Hematopoietic multipotent progenitor cell treated with erythropoietin and hydrocortisone succinate and interleukin-3 and kit ligand, for 17 days (in vitro differentiated cells): ENCODE measurements around the gene ESD.
A peak's percentile ranks its signal among the peaks of the same experiment; 100 is the strongest.
"Not testable (repeated sequence)": the region's sequence is repeated elsewhere in the genome, so short reads cannot be mapped to it uniquely, and the experiment has no call there.

Source experiments
- DNase-seq: peaks from one replicate; pipeline ENCODE4 v3.0.0-alpha.2; 2015; ENCODE audit warnings: low spot score

Gene ESD, protein sequence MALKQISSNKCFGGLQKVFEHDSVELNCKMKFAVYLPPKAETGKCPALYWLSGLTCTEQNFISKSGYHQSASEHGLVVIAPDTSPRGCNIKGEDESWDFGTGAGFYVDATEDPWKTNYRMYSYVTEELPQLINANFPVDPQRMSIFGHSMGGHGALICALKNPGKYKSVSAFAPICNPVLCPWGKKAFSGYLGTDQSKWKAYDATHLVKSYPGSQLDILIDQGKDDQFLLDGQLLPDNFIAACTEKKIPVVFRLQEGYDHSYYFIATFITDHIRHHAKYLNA

DNA sequence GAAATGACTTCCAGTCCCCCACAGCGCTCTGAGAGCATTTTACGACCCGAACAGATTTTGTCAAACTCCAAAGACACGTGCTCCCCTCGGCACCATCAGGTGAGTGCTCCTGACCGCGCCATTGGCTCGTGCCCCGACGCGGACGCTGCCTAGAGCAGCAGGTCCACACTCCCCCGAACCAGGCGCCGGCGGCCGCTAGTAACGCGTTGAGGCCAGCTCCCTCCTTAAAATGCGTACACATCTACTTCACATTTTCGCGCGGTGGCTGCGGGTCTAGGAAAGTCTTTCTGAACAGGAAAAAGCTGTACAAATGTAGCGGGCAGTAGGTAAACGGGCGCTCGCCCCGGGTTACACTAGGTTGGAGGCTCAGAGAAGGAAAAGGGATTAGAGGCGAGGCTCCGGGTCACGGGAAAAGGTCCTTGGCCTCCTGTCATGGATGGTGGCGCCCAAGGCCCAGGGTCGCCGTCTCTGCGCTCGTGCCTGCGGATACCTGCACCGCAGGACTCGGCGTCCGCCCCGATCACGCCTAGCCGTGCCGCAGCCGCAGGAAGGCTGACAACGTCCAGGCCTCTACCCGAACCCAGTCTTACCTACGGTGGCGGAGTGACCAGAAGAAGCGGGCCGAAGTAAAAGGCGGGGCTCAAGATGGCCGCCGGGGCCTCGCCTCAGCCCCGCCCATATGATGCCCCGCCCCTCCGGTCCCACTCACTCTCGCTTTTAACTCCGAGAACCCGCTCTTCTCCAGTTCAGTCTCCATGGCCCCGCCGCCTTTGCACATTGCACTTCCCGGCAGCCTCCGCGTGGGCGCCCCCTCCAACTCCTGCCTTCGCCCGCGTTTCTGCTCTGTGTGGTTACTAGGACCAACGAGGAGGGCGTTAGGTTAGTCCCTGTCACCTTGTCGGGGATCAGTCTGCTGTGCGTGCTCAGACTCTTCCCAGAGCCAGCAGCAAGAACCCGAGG, at the start of gene ESD:
TSS of gene ESD (minus strand) at position 647 of the 960 bp plus-strand sequence. CDS start 5,748 bp downstream, outside the sequence.
- DNase-seq, result peak; percentile 72

DNA sequence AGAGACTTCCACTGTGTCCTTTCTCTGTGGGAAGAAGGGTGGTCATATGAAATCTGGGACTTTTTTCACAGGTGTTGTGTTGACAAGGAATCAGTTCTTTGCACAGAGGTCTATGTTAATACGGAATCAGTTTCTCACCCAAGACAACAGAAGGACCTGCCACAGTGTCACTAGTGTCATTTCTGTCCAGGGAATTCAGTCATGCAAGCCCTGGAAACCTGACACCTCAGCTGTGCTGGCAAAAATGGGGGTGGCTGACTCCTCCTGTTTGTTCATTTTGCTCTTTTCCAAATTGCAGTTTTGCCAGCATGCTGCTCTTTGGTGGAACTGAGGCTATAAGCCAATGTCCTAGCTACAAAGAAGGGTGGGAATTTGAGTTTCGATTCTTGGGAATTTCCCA, 49.8 kb upstream of the ESD start:
- DNase-seq, result no peak

DNA sequence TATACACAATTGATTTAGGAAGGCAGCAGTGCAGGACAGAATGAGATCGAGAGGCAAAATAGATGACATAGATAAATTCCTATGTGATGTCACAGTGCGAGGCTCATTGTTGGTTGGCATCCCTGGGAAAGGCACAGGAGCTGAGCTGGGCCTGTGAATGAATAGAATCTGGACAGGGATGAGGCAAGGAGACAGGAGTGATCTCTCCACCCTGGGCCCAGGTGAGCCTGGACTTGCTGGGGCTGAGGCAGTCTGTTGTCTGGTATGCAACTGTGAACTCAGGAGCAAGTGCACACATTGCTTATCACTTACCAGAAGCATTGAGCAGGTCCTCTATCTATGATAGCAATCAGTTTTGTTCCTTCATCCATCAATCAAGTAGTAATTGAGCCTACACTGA, 48.2 kb upstream of the ESD start:
- DNase-seq, result no peak

DNA sequence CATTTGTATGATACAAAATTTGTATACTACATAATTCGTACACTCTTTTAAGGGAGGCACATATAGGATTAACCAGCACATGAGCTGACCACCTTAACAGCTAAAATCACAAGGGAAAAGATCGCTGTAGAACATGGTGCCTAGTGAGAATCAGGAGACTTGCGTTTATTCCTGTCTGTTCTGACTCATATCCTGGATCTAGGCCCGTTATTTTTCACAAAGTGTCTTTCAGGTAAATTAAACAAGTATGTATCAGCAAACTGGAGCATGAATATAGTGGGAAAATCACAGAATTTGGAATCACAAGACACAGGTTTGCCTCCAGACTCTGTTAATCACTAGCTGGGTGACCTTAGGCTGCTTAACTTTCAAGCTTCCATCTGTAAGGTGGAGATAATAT, 47.5 kb upstream of the ESD start:
- DNase-seq, result no peak

DNA sequence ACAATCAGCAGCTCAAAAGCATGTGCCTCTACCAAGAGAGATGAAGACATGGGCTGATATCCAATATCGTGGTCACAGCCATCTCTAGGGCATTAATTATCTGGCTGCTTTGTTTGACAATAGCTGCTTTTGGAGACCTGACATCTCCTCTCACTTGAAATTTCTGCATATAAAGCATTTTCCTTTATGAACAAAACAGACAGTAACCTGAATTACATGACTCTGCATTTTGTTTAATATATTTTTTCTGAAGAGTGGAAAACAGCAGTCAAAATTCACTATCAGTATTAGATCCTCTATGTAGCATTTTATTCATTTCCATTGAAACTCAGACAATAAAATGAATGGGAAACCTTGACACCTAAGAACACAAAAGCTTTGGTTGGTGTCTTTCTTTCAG, 42.4 kb upstream of the ESD start:
- no peak for DNase-seq

DNA sequence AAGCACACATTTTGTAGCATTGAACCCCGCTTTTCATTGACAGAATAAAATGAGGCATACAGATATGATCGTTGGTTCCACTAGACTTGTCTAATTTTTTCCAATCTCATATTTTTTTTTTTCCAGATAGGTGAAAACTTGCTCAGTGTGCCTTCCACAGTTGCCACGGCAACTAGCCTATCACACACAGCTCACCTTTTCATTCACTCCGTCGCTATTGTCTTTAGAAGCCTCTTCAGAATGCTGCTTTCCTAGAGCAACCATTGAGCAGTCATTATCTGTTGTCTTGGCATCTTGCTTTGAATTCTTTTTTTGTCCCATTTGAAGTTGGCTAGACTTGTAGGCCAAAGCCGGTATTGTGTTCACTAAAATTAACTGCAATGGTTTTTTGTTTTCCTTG, 37.7 kb upstream of the ESD start:
- DNase-seq, result no peak

DNA sequence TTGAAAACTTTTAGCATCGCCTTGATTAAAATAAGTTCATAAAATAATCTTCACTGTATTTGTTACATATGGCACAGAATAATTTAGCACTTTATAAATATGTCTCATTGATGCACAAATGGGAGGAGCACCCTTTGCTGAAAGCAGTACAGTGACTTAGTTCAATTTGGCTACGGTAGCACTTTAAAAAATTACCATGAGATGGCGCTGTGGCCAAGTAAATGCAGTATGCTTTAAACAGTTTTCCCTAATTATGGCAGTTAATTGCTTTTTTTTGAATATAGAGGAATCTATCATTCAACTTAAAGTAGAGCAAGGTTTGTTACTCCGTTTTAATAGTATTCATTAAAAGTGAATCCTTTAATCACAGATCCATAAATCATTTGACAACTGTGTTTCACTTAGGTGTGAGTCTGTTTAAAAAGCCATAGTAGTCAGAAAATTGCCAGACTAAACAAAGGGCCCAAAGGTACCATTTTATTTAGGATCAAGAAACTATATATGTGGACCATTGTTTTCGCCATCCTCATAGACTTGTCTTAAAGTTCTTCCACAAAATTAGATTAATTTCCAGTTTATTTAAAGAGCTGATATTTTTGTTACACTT, 34.7 kb upstream of the ESD start:
- DNase-seq, result peak; percentile 24

DNA sequence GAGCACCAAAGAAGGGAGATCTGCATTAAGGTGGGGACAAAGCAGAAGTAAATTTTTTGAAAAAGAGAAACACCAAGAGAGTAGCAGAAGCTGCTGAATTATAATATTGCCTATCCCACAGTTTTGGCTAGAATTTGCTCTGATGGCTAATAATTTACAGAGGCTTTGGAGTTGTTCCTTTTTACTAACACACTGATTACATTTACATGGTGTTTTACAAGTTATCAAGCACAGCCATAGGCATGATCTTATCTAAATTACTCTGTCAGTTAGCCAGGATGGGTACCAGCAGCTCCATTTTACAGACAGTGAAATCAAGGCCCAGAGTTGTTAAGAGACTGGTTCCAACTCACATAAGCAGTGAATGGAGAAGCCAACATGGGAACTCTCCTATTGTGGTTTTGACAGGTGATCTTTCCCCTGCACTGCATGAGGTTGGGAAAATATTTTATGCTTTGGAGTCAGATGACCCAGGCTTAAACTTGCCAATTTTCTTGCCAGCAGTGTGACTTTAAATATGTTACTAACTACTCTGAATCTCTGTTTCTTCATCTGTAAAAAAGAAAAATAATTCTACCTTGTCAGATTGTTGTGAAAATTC, 33.5 kb upstream of the ESD start:
- DNase-seq, result no peak

DNA sequence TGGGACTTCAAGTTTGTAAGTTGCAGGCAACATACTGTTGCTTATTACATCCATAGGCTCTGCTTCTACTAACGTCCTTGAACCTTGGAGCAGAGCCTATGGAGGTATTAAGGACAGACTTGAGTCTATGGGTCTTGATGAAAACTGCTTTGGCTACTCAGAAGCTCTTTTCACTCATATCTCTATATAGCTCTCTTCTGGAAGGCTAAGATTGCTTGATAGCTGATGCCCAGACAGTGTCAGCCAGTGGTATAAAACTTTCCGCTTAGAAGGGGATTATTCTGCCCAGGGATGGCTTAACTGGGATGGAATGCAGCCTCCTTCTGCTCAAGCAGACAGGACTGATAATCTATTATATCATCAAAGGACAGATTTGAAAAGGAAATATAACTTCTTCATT, 25.6 kb upstream of the ESD start:
- DNase-seq, result no peak

DNA sequence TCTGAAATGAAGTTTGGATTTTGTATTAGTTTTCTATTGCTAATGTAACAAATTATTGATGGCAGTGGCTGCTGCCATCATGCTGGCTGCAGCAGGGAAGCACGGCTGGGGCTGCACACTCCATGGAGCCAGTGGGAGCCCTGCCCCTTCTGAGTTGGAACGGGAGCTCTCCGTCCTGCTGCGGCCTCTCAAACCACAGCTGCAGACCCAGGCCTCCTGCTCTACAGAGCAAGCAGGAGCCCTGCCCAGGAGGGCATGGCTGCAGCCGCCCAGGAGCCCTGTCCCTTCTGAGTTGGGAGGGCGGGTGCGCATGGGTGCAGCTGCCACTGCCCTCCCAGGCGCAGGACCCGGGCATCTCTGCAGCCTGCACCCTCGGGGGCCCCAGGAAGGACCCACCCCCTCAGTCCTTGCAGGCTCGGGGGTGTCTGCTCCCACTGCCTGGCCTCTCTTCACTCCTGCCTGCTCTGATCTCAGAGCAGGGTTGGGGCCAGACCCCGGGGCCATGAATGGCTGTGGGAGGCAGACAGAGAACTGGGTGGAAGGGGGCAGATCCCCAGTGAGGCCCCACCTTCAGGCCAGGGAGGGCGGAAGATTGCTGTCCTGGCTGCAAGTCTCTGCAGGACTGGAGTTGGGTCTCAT, 21.0 kb upstream of the ESD start:
- DNase-seq, result no peak

DNA sequence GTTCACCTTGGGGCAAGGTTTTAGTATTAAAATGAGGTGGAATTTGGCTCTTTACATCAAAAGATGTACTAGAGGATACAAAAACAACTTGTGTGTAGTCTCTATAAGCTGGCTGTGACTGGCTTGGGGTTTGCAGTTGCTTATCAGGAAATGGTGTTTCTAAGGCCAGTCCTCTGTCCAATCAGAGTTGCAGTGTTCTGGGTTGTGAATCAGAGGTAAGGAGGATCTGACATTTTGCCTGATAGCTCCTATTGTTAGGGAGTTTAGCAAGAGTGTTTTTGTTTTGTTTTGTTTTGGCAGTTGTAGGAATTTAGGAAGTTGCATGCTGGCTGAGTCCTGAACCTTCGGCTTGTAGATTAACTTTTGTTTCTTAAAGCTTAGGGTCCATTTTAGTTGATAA, 20.1 kb upstream of the ESD start:
- no peak for DNase-seq

DNA sequence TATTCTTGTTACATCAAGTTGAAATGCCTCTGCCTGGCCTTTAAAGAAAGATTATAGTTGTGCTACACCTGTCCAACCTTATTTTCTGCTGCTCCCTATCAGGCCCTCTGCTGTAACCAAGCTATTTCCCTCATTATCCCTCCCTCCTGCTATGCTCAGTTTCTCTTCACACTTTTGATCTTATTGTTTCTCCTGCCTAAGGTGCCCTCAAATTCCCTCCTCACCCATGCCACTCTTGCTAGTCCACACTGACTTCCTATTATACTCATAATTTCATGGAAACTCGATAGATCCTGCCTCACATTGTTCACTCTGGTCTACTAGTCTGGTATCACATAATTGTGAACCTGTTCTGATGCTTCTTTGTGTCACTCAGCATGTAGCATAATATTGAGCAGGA, 19.4 kb upstream of the ESD start:
- no peak for DNase-seq

DNA sequence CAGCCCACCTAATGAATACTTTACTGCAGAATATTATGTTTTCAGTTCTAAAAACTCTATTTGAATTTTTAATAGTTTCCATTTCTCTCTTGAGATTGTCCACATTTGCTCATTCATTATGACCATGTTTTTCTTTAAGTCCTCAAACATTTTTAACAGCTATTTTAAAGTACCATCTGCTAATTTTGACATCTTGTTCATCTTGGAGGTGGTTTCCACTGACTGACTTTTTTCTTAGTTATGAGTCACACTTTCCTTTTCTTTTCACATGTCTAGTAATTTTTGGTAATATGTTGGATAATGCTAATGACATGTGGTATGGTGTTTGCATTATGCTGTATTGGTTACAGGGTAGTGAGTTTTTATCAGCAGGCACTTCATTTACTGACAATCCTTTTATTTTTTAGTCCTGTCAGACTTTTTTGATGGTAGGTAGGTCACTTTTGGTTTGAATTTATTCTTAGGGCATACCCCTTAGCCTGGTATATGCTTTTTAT, 15.4 kb upstream of the ESD start:
- DNase-seq, result no peak

DNA sequence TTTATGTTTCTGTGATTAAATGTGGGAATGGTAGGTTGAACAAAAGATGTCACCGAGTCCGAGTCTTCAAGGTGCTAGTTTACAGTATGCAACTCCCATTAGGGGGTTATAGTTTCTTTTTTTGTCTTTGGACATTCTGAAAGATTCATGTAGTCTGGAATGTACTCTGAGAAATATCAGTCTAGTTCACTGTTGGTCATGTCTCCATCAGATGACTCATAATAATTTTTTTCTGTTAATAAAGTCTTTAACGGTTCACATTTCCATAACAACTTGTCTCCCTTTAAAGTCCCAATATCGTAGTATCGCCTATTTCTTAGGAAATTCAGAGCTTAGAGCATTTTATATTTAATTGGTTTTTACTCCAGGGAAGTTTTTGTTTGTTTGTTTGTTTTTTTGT, 13.5 kb upstream of the ESD start:
- DNase-seq, result no peak

DNA sequence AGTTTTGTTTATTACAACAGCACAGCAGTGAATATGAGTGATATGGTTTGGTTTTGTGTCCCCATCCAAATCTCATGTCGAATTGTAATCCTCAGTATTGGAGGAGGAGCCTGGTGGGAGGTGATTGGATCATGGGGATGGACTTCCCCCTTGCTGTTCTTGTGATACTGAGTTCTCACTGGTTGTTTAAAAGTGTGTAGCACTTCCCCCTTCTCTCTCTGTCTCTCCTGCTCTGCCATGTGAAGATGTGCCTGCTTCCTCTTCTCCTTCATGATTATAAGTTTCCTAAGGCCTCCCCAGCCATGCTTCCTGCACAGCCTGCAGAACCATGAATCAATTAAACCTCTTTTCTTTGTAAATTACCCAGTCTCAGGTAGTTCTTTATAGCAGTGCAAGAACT, 8.0 kb upstream of the ESD start:
- not testable (repeated sequence) for DNase-seq

DNA sequence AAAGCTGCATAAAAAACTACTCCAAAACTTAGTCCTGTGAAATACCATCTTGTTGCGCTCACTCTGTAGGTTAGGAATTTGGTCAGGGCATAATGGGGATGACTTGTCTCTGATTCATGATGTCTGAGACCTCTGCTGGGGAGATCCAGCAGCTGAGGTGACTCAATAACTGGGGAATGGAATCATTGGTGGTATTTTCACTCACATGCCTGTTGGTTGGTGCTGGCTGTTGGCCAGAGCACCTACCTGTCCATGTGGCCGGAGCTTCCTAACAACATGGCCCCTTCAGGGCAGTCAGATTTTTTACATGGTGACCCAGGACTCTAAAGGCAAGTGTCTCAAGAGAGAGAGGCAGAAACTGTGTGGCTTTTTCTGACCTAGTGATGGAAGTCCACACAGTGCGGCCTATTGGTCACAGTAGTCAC, 7.4 kb upstream of the ESD start:
- no peak for DNase-seq

DNA sequence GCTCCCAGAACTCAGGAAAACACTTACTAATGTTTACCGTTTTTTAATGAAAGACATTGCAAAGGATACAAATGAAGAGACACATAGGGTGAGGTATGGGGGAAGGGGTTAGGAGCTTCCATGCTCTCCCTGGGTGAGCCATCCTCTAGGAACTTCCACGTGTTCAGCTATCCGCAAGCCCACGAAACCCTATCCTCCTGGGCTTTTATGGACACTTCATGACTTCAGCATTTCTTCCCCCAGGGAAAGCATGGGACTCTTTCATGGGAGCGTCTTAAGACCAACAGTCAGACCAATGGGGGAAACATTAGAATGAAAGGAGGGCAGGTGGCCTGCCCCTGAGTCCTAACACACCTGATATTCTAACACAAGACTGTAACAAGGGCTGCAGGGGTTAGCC, 6.6 kb upstream of the ESD start:
- DNase-seq, result no peak

DNA sequence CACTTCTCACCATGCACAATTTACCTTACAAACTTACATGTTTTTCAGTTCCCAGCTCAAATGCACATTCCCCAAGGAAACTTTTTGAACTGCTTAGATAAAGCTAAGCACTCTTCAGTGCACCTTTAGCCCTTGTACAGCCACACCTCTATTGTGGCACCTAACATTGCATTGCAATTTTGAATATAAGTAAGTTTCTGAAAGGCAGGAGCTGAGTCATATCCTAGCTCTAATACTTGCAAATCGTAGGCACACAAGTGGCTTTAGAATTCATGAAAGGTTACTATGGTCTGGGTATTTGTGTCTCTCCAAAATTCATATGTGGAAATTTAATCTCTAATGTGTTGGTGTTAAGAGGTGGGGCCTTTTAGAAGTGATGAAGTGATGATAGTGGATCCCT, 4.9 kb upstream of the ESD start:
- DNase-seq, result no peak

DNA sequence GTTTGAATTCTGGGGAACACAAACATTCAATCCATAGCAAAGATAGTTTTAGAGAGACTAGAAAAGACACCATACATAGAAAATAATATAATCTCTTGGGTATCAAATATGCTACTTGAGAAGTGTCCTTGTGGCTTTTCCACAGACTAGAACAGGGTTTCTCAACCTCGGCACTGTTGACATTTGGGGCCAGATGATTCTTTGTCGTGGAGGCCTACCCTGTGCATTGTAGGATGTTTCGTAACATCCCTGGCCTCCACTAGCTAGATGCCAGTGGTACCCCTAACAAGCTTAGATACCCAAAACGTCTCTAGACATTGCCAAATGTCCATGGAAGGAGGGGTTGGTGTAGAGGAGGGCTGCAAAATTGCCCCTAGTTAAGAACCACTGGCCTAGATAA, 2.2 kb upstream of the ESD start:
- no peak for DNase-seq

DNA sequence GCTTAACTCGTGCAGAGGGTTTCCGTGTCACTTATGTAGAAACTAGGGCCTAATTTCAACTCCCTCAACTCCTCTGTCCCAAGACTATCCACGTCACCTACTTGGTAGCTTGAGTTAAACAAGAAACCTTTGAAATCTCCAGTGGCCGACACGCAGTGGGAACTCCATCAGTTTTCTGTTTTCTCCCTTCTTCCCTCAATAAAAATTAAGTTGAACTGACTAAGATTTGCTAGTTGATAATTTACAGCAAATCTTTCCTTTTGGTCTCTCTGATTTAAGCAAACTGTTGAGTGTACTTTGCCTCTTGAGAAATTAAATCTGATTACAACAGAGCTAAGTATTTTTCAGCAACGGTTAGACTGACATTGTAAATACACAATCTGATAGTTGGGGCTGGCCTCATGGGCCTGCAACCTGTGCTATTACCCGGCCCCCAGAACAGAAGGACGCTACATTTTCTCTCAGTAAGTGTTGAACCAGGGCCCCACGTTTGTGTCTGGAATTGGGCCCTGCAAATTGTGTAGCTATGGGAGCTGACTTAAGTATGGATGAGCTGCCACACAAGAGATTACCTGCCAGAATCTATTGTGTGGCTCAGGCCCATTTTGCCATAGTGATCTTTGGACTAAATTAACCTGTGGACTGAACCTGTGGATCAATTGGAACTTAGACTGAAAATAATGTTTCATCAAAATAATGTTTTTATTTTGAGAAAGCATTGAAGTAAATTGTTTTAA, 708 bp upstream of the ESD start:
- DNase-seq, result no peak

DNA sequence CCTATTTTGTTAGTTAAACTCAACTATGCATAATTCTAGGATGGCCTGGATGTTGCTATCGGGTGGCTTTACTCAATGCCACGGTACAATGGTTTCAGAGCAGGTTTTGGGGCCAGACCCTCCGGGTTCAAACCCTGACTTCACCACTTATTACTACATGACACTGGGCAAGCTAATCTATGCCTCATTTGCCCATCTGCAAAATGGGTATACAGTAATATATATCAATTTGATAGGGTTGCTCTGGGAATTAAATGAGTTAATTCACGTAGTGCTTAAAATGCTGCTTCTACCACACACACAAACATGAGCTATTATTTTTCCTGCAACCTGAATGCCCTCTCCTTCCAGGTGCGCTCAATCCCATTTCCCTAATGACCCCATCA, 839 bp downstream of the ESD start:
- DNase-seq, result no peak
